HUDEP-2 (cell line): Measurements from ENCODE around the gene RSPO4.

ENCODE experiments used
- DNase-seq, 76 experiments: peaks; one replicate each; lab custom pipeline; 2025; ENCODE audit not compliant: unreplicated experiment in 76 of 76; lab: John Stamatoyannopoulos, UW

Gene RSPO4

DNA sequence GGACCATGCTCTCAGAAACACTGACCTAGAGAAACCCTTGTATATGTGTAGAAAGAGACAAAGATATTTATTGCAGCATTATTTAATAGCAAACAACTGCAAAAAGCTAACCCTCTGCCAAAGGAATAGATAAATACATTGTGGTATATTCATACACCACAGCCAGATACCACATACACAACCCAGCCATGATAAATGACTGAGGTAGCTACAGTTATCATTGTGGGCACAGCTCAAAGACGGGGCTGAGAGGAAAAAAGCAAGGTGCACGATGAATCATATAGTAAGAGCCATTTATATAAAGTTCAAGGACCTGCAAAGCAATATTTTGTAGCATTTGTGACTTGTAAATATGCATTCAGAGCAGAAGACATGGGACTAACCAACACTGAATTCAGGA is 30.8 kb downstream of the RSPO4 start:
- DNase-seq: no peak

DNA sequence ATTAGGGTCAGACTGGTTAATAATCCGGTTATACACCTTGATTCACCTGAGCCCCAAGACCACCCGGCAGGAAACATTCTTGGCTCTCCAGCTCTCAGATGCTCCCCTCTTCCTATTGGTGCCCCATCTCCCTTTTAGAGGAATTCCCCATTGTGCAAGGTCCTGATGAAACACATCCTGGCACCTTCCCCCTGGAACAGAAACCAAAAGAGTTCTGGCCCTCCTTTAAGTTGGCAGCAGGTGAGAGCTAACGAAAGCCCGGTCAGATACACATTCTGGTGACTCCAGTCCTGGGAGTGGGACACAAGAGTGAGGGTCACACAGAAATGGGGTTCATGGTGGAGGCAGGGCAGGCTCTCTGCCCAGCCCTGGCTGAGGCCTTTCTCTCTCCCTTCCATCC is 32.2 kb downstream of the RSPO4 start:
- DNase-seq: no peak

DNA sequence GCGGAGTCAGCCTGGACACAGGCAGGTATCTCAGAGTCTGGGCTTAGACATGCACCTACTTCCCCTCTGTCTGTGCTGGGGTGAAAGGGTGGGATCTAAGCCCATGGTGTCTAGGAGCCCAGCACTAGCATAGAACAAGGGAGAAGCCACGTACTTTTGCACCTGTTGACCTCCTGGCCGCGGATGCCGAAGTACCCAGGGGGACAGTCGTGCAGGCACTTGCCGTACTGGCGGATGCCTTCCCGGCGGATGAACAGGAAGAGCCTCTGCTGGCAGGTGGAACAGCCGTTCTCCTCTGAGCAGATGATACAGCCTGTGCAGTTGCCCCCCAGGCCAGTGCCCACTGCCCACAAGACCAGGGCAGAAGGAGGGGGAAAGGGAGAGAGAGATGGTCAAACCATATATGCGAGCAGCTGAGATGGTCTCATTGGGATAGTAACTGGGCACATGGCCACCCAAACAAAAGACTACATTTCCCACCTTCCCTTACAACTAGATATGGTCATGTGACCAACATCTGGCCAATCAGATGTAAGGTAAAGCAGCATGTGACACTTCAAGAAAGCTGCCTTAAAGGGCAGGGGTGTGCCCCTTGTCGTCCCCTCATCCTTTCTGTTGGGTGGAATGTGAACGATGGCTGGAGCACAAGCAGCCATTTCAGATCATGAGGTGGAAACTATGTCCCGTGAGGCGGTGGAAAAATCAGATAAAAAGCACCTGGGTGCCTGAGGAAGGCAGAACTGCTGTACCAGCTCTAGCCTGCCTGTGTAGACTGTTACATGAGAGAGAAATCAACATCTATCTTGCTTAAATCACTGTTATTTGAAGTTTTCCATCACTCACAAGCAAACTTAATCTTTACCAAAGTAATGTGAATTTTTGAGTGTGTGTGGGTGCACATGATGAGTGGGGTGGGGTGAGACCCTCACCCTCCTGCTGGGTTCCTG is 34.0 kb downstream of the RSPO4 start:
- DNase-seq: peak in 5 of 76 experiments; percentile 3 to 14 (median 9)

DNA sequence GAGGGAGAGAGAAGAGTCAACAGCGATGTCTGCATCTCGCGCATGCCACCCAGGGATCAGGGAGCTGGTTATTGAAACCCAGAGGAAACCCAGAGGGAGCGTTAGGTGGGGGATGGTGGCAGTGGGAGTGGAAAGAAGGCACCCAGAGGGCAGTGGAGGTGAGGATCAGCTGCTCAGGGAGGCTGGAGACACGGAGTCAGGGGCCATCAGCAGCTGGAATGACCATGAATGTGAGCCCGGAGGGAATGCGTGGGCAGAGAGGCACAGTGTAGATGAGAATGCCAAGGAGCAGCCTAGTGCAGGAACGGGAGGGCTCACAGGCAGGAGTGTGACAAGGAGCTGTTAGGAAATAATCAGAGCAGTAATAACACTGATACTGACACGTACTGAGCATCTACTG is 36.2 kb downstream of the RSPO4 start:
- DNase-seq: no peak

DNA sequence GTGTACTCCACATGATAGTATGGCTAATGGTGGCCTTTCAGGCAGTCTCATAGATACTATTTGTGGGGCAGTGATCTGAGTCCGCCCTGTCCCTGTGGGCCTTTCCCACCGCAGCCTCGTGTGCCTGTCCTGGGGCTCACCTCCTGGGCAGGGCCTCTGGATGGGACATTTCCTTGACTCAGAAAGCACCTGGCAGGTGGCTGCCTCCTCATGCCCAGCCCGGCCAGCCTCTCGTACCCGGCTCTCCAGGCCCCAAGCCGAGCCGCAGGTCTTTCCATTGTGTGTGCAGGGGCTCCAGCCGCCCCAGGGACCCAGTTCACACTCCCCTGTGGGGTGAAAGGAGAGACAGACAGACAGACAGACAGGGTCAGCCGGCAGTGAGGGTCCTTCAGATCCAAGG is 38.3 kb downstream of the RSPO4 start:
- DNase-seq: no peak

DNA sequence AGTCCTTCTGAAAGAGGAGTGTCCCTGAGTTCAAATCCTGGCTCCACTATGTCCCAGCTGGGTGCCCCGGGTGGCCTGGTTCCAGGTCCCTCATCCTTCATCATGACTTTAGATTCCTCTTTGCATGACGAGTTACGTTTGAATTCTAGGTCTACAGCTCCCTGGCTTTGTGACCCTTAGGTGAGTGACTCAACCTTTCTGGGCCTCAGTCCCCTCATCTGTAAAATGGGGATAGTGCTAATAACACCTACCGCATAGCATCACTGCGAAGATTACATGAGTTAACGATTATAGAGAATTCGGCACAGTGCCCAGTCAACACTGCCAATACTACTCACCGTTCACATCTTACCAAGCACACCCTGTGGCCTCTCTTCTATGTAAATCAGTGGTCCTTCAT is 39.4 kb downstream of the RSPO4 start:
- no peak for DNase-seq

DNA sequence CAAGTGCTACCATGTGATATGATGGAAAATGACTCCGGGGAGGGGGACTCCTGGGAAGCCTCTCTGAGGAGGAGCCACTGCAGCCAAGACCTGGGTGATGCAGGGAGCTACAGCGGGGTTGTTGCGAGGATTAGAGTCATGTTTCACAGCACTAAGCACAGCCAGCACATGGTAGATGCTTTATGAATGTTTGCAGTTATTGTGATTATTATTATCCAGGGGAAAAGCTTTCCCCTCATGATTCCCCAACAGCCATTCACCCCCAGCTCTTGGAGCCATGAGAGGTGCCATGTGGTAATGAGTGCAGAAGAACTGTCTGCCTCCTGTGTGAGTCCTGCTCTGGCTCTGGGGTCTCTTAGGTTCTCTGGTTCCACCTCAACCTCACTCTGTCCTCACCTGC is 39.9 kb downstream of the RSPO4 start:
- DNase-seq: no peak

DNA sequence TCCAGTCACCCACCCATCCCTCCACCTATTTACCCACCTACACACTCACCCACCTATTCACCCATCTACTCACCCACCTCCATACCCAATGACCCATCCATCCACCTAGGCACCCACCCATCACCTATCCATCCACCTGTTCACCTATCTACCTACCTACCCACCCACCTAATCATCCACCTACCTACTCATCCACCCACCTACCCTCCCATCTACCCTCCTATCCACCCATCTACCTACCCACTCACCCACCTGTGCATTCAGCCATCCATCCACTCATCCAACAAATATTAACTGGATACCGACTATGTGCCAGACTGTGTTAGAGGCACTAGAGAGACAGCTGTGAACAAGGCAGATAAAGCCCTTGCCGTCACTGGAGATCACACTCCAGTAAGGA is 40.3 kb downstream of the RSPO4 start:
- no peak for DNase-seq

DNA sequence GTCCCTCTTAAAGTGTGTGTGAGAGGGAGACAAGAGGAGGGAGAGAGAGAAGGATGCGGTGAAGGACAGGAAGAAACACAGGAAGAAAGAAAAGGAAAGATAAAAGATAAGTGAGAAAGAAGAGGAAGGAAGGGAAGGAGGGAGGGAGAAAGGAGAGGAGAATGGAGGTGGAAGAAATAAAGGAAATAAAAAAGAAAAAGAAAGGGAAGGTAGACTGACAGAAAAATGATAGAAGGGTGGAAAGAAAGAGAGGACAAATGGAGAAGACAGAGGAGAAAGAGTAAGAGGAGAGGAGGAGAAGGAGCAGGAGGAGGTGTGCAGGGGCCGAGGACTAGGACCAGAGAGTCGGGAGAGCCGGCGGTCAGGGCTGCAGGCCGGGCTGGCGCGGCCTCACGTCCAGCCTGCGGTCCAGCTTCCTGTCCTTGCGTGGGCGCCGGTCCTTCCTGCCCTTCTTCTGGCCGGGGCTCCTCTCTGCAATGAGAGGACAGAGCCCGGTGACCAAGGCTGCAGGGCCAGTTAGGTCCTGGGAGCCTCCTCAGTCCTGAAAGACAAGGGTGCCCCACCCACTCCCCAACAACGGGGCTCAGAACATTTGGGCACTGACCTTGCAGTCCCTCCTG is 42.0 kb downstream of the RSPO4 start:
- DNase-seq: no peak

DNA sequence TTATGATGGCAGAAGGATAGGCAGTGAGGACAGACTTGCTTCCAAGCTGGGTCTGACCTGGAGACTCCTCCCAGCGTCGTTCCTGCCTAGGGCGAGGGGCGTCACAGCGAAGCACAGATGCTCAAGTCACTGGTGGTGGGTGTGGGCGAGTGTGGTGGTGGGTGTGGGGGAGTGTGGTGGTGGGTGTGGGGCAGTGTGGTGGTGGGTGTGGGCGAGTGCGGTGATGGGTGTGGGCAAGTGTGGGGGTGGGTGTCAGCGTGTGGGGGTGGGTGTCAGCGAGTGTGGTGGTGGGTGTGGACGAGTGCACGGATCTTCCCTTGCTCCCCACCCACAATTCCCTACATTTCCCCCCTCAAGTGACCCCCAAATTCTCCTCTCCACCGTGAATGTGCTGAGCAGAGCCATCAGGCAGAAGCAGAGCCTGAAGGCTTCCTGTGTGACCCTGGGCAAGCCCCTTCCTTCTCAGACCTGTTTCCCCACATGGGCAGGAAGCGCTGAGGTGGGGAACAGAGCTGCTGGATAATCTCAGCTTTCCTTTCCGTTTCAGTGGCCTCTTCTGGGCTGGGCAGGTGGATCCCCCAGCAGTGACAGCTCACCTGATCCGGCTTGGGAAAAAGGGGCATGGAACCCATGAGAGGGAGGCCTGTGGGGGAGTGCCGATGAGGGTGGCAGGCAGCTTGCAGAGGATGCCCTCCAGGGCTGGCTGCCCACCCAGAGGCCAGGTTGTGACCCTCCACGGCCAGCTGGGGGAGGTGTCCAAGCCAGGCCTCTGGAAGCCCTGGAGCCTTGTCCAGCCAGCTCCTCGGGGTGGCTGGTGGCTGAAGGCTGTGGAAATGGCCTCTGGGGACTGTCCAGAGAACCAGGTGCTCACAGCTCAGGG is 42.9 kb downstream of the RSPO4 start:
- DNase-seq: no peak

DNA sequence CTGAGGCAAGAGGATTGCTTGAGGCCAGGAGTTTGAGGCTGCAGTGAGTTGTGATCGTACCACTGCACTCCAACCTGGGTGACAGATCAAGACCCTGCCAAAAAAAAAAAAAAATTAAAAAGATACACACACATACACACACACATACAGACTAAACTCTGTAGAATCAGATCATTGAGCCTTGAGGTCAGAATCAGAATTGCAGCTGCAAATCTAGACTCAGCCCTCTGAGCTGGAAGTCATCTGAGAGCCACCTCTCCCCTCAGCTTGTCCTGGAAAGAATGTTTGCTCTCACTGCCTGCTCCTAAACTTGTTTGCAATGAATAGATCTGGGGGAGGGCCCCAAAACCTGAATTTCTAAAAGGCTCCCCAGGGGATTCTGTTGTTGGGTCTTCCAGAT is 44.6 kb downstream of the RSPO4 start:
- DNase-seq: no peak

DNA sequence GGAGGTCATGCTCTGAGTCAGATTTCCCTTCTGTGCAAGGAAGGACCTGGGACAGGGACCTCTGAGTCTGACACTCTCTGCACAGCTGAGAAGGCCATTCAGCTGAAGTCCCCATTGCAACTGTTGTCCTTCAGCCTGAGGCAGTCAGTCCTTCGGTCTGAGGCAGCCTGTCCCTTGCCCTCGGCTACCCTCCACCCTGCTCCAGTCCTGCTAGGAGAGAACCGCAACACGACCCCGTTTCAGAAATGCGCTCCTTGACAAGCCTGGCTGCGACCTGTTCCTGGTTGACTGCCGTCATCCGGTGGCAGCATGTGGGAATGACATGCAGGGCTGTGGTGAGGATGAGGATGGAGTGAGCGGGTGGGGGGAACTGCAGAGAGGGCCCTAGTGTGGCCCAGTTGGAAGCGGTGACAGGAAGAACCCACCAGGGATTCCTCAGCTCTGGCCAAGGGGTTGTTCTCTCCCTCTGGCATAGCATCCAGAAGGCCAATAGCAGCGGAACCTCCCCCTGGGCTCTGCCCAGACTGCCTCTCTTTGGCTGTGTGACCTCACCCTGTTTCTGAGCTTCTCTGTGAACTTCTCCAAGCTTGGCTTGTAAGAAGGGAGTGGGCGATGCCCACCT is 45.7 kb downstream of the RSPO4 start:
- peak in 60 of 76 experiments; percentile 5 to 79 (median 47) for DNase-seq

DNA sequence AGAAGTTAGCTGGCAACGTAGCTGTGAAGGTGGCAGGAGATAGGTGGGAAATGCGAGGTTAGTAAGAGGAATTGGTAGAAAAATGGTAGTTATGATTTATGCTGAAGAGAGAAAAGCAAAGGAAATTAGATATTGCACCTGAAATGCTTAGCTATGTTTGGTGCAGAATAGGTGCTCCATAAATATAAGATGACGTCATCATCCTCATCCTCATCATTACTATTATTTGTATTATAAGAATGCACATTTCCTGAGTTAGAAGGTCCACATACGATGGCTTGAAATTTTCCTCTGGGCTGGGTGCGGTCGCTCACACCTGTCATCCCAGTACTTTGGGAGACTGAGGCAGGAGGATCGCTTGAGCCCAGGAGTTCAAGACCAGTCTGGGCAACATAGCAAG is 46.5 kb downstream of the RSPO4 start:
- DNase-seq: no peak

DNA sequence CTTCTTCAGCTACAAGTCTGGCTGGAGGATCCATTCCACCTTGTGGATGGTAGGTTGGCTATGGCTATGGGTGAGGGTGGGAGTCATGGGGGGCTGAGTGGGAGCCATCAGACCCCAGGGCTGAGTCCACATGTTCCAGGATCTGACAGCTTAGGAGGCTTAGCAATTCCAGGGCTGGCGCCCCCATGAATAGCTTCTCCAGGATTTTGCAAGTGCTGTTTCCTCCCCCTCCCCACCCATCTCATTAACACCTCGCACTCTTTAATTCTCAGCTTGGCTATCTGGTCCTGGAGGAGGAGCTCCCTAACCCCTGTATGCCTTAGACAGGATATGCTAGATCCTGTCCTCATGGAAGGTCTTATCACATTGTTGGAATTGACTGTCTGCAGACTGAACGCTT is 47.0 kb downstream of the RSPO4 start:
- DNase-seq: no peak

DNA sequence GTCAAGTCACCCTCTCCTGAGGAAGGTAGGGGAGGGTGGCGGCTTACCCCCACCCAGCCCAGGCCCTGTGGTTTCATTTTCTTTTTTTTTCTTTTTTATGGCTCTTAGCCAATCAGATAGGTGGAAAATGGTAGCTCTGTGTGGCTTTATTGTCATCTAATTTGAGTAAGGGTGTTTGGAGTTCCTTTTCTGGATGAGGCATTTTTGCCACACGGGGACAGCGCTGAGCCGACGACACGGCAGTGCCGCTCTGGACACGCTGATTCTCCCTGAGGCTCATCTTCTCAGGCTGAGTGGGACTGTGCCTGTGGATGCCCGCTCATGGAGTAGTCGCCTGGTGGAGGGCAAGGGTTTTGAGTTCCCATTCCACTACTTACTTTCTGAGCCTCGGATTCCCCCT is 48.4 kb downstream of the RSPO4 start:
- peak in 4 of 76 experiments; percentile 1 to 17 (median 4) for DNase-seq

DNA sequence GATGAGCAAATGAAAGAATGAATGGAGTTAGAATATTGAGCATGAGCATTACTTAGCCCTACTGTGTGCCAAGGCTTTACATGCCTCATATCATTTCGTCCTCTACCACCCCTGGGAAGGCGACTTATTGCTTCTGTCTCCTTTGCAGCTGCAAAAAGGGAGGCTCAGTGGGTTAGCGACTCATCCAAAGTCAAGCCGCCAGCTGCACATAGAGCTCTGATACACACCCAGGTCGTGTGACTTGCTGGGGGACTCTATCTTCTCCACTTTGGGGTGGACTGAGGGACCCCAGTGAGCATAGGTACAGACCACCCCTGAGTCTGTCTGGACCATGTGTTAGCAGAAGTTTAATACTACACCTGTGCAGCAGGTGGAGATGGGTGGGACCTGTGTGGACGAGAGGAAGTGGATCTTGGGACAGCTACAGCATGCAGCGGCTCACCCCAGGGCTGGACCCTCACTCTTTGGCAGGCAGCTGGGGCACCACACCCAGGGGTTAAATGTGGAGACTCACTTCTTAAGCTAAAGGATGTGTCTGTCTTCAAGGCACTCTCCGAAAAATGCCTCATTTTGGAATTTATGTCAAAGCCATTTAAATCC is 49.8 kb downstream of the RSPO4 start:
- DNase-seq: no peak

DNA sequence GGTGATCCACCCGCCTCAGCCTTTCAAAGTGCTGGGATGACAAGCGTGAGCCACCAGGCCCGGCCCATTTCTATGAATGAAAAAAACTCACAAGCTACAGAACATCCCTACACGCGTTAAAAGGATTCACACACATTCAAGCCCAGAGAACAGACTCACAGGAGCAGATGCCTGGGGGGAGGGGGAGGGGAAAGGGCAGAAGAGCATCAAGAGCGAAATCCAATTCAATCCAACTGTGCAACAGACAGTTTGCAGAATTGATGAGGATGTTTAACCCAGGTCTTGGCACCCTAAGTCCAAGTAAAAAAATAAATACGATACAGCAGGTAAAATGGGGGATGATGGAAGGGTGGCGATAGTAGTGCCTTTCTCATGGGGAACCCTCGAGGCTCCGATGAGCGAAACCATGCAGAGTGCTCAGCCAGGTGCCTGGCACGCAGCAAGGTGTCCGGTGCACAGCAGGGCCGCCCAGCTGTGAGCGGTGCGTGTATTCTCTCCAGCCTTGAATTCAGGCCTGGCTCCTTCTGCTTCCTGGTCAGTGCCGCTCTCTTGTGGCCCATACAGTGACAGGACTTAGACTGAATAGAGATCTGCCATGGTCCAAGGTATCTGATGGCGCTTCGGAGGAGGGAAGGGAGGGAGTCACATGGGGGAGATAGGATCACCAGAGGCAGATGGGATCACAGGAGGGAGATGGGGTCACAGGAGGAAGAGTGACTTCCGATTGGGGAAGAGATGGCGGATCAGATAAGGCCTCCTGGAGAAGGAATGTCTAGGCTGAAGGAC is 50.5 kb downstream of the RSPO4 start:
- peak in 1 of 76 experiments; percentile 2 for DNase-seq

DNA sequence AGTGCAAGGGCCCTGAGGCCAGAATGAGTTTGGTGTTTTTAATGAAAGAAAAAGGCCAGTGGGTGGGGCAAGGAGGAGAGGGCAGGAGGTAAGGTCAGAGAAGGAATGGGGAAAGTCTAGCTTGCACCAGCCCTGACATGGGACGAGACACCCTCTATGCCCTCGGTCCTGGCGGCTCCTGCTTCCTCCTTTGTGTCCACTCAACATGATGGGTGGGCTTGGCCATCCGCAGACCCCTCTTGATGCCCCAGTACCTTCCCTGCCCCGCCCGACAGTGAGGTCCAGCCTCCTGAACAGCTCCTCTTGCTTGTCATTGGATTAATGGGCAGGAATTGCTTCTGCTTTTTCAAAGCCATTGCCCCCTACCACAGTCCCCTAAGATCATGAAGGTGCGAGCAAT is 52.4 kb downstream of the RSPO4 start:
- no peak for DNase-seq

DNA sequence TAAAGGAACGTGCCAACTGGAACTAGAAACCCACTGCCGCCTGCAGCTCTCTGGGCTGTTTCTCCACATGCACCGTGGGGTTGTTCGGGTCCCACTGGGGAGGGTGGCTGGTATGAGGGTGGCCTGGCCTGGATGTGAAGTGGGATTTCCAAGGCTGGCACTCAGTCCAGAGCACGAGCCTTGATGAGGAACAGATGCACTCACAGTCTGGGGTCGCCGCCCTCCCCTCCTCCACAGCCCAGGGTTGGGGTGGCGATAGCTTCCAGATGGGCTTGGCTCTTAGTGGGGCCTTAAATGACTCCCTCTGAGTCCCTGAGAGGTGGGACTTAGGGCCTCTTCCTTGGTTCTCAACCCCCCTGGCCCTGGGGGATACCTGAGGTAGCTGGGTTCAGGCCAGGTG is 55.3 kb downstream of the RSPO4 start:
- DNase-seq: no peak

DNA sequence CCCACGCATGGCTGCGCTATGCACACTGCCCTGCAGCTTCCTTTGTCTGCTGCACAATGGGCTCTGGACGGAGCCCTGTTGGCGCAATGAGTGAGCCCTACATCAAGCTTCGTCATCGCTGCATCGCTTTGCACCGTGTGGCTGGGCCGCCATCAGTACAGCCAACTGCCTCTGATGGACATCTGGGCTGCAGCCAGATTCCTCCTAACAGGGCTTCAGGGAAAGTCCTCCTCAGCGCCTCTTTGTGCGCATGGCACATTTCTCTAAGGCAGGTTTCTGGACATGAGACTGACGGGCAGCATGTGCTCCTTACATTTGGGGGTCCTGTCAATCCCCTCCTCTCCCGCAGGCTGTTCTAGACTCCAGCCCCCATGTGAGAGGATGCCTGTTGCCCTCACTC is 56.3 kb downstream of the RSPO4 start:
- DNase-seq: no peak
